HPDE6-E6E7 (cell line): Measurements from ENCODE around the gene S1PR3.
A peak's percentile ranks its signal among the peaks of the same experiment; 100 is the strongest.
"Not testable (repeated sequence)": the region's sequence is repeated elsewhere in the genome, so short reads cannot be mapped to it uniquely, and the experiment has no call there.

Experiments
- DNase-seq: peaks from one replicate; pipeline ENCODE4 v3.0.0; 2011; ENCODE audit warnings: missing footprints; ENCODE audit errors: extremely low spot score

The S1PR3 gene

DNA sequence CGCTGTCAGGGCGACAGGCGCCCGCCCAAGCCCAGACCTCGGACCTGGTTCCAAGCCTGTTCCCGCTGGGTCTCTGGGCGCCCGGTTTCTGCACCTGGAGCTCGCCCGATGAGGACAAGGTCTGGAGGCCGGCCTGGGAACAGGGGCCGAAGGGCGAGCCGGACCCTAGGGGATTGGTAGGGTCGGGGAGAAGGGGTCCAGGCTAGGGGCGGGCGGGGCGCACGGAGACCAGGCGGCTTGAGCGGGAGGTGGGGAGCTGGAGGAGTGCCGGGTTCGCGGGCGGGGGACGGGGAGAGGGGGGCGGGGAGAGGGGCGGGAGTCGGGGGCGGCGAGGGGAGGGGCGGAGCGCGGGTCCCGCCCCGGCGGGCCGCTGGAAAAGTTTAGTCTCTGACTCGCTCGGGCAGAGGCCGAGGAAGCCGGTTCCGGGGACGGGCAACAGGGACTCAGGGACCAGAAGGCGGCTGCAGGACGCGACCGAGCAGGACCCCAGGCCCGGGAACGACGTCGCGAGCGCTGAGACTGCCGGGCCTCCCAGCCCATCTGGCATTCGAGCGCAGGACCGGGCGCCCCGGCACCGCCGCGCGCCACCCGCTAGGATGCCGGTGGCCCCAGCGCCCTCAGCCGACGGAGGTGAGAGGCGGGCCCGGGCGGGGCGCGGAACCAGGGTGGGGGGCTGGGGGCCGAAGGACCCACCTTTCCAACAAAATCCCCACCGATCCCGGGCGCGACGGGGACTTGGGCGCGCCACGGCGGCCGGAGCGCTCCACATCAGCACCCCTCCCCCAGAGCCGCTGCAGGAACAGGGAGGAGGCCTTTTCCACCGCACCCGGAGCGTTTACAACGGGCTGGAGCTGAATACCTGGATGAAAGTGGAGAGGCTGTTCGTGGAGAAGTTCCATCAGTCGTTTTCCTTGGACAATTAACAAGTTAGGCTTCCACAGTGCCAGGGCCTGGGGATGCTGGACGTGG, at the start of gene S1PR3:
TSS of gene S1PR3 (plus strand) at position 403 of the 969 bp plus-strand sequence. CDS start 9,733 bp downstream, outside the sequence.
- DNase-seq = peak; percentile 38

DNA sequence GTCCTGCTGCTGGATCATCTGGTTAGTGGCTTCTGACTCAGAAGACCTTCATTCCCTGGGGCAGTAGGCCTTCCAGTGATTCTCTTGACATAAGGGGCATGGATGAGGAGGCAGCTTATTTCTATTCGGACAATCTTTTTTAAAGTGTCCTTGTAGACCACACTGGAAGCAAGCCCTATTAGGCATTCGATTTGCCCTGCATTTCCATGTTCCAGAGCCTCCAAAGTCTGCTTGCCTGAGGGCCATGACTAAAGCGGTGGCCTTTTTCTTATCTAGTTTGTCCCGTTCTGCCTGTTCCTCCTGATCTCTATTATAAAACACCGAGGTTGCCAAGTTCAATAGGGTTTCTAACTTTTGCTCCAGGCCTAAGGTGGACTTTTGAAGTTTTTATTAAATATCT, 49.7 kb upstream of the S1PR3 start:
- not testable (repeated sequence) for DNase-seq

DNA sequence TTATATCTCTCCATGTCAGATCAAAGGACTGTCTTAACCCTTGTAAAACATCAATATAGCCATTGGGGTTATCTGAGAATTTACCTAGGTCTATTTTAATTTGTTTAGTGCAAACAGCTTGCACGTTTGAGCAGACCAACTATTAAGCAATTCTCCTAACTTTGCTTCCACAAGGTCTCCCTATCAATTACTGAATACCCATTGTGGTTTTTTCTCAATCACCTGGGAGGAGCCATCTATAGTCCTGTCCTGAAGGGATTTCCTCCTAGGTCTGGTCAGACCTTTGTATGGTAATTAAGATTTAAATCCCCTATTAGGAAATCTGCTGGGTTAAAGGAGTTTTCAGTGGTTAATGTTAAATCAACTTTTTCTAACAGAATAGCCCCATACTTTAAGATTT, 48.9 kb upstream of the S1PR3 start:
- no peak for DNase-seq

DNA sequence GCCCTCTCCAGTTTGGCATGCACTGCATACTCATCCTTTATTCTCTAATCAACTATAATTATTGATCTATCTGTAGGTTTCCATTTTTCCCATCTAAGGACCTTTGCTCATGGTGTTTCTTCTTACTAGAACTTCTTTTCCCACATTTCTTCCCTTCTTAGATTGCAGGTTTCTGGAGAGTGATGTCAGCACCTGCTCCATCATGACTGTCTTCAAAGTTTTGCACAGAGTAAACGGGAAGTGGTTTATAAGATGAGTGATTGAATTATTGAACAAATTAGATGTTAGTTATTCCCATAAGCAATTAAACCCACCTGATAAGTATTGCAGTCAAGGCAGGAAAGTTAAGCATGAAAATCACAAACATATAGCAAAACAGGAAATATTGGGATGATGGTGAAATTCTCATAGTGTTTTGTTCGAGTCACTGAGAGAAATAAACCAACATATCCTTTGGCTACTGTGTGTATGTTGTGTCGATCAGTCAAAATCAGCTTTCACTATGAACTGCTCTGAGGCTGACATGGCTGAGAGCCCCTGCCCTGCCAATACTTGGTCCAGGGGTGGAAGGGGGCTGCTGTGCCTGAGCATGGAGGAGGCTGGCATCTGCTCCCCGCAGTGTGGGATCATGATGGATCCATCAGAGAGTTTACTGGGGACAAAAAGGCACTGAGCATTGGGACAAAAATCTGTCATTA, 45.5 kb upstream of the S1PR3 start:
- DNase-seq = no peak

DNA sequence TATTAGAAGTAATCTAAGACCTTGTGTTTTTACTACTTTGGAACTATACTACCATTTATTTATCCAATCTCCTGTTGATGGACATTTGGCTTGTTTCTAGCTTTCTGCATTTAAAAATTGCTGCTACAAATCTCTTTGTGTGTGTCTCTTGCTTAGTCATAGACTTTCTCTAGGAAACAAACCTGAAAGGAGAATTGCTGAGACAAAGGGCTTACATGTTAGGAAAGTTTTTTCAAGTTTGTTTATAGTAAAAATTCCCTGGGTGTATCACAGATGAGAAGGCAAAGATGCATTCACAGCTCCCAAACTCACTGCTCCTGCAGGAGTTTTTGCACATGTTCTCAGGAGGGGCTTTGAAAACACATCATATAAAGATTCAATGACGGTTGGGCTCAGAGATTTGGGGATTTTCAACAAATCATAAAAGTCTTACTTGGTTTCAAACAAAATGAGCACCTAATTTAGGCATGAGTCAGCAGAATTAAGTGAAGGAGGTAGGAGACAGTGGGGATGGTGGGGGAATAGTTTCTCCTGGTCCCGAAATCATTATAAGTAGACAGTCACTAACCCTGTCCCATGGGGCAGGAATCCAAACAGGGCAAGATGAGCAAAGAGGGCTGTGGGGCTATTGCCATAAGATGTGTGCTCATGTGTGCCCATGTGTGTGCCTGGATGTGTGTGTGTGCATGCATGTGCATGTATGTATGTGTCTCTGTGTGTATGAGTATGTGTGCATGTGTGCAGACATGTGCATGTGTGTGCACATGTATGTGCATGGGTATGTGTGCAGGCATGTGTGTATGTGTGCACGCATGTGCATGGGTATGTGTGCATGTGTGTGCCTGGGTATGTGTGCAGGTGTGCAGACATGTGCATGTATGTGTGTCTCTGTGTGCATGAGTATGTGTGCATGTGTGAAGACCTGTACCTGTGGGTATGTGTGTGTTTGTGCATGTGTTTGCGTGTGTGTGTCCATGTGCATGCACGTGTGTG, 43.4 kb upstream of the S1PR3 start:
- DNase-seq = no peak

DNA sequence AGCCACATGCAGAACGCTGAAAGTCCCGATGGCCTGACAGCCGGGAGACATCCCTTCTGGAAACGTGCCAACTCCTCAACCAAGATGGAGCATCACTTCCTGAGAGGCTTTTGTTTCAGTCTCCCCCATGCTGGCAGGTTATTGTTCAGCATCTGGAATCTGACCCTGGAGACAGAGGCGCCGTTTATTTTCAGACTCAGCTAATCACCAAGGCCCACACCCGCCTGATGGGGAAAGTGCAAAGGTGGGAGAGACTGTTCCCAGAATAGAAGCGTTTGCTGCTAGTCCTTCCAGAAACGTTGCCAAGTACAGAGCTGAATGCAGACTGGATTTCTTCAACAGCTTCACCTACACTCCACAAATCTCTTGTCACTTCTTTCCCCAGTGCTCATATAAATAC, 41.8 kb upstream of the S1PR3 start:
- no peak for DNase-seq

DNA sequence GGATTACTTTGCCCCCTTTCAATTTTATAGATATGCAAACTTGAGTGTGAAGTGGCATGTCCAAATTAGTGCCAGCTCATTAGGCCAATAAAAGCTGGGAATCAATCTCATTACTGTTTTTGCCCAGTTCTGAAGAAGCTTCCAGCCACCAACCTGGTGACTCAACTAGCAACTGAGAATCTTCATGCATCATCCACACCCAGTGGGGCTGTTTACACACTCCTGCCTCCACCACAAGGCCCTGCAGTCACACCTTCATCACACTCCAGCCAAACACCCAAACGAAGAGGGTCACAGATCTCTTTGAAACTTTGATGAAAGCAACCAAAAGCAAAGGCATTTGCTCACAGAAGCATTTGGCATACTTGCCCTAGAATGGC, 41.3 kb upstream of the S1PR3 start:
- no peak for DNase-seq

DNA sequence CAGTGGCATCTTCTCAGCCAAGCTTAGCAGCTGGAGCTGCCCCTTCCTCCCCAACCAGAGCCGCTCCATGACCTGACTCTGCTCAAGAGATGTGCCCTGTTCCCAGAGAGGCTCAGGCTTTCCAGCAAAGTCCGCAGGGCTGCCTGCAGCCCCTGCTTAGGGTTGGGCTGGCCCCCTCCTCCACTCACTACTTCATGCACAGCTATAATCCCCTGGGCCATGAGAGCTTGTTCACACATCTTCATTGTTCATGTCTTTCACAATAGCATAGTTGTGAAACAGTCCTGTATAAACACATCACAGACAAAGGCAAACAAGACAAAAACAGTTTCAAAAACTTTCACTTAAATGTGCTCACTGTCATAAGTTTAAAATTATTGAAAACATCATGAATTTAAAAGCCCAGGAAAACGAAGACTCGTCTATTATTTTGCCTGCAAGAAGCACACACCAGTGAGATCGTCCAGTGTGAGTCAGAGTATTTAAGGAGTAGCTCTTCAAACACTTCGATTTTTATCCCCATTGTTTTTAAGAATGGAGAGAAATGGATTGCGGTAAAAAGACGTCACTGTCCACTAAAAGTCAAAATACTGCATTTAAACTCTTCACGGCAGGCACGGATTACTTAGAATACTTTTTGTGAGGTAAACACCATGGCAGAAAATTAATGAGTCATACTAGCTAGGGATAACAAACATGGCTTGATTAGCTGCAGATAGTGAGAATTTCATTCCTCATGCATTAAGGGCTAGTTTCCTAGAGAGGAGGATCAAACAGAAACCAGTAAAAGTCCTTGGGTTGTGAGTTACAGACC, 40.7 kb upstream of the S1PR3 start:
- DNase-seq = no peak

DNA sequence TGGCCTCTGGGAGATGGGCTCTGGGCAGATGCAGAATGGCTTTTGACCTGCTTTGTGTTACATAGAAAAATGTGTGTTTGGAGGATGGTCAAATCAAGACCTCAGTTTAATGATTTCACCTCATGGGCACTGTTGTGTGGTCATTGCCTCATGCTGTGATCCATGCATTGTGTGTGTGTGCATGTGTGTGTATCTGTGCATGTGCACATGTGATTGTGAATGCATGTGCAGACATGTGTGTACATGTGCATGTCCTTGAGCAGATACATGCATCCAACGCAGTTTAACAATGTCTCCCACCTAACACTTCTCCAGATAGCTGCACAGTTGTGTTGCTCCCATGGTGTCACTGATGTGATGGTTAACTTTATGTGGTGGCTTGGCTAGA, 40.1 kb upstream of the S1PR3 start:
- DNase-seq = no peak

DNA sequence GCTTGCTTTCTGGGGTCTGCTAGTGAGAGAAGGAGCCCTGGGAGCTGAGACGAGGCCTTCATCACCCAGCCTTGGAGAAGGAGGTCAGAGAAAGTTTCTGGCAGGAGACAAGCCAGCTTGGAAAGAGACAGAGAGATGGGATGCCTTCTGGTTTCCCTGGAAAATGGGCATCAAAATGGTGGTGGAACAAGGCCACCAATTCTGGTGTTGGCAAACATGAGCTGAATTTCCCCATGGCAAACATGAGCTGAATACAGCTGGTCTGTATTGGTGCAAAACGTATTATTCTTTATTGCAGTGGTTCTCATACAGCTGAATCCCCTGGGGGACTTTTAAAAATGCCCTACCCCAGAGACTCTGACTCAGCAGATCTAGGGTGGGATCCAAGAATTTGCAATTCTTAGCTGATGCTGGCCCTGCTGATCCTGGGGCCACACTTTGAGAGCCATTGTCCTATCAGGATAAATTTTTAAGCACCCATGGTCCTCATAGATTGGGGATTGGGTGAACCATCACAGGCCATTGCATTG, 39.1 kb upstream of the S1PR3 start:
- no peak for DNase-seq

DNA sequence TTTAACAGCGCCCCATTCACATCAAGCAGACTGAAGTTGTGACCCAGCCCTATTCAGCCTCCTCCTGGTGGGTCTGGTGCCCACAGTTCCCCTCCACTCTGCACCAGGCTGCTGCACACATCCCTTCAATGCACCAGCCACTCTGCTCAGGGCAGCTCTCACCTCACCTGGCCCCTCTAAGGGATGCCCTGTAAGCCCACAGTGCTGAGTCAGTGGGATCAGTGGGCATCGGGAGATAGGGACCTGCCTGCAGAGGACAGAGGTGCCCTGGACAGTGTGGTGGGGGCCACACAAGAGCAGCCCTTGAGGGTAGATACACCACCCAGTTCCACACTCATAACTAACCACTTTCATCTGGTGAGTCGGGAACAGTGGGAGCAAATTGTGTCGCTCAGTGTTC, 38.3 kb upstream of the S1PR3 start:
- DNase-seq = no peak

DNA sequence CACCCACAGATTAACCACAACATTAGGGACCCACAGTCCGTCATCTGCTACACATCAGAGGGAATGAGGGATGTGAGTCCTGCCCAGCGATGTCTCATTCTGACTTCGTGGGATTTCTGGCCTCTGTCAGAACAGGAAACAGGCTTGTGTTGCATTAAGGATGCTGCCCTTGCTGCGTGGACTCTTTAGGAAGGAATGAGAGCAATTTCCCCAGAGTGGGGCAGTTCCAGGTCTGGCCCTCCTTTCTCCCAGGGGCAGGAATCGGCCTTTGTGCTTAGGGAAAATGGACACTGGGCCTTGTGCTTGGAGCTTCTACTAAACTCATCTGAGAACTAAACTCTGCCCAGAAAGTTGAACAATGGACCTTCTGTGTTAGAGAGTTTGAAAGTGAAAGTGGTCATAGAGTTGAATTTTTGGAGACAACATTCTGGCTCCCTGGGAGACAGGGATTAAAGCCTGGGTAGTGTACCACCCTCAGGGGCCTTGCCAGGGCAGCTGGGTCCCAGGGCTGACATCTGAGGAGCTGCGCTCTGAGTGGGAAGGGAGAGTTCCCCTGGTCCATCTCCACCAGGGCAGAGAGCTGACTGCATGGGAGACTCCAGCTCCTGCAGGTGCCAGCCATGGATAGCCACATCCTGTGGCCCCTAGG, 37.8 kb upstream of the S1PR3 start:
- DNase-seq = no peak

DNA sequence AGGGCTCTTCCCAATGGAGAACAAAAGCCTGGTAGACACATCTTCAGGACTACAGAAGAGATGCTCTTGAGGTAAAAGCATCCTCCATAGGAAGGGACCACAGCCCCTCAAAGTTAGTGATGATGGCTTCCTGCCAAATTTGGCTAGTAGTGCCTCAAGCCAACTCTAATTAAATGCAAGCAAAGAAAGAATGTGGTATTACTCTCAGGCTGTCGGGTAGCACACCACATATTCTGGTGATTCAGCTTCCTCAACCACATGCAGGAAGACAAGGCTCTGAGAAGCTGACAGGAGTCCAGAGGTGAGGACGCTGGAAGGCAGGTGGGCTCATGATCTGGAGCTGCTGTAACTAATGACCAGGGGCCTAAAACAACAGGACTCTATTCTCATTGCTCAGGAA, 37.2 kb upstream of the S1PR3 start:
- DNase-seq = no peak

DNA sequence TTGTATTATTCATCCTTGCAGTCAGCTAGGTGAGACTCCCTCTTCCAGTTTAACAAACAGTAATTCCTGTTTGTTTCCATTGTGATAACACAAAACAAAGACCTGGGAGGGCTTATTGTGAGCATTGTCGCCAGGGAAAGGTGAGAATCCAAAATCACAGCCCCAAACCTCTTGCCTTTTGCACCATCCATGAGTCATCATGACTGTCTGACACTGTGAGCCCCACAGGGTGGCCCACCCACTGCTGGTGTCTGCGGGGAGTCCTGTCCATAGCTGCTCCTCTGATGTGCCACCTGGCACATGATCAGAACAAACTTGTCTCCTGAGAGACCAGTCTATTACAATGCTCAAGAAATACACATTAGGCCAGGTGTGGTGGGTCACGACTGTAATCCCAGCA, 33.7 kb upstream of the S1PR3 start:
- no peak for DNase-seq

DNA sequence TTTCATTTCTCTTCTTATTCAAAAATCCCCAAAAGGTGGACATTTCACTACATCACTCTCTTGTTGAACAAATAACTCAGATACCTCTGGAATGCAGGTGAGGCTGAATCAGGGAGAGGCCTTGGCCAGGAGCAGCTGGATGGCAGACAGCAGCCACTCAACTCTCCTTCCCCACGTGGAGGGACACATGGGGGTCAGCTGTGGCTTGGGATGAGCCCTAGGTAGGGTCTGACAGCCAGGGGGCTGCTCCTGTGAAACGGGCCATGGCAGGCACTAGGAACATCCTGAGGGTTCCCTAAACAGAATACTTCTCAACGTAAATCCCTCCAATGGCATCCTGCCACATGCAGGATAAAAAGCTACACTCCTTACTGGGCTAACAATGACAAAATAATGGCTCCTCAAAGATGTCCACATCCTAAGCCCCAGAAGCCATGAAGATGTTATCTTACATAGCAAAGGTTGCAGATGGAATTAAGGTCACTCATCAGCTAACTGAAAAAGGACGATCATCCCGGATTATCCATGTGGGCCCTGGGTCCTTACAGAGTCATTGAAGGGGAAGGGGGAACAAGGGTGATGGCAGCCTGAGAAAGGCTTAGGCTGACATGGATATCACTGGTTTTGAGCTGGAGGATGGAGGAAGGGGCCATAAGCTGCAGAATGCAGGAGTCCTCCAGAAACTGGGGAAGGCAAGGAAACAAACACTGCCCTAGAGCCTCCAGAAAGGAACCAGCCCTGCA, 31.4 kb upstream of the S1PR3 start:
- DNase-seq = no peak

DNA sequence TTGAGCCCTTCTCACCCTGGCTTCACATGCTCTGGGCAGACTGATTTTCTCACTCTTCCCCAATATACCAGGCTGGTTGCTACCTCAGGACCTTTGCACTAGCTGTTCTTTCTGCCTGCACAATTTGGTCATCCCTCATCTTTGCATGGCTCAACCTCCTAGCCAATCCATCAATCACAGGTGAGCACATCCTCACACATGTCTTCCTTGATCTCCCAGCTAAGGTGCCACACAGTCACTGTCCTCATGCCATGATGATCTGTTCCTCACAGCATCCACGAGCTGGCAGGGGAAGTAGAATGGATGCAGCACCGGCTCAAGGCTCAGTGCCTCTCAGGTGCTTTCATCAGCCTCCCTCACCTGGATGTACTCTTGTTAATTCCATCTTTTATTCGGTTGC, 30.6 kb upstream of the S1PR3 start:
- no peak for DNase-seq

DNA sequence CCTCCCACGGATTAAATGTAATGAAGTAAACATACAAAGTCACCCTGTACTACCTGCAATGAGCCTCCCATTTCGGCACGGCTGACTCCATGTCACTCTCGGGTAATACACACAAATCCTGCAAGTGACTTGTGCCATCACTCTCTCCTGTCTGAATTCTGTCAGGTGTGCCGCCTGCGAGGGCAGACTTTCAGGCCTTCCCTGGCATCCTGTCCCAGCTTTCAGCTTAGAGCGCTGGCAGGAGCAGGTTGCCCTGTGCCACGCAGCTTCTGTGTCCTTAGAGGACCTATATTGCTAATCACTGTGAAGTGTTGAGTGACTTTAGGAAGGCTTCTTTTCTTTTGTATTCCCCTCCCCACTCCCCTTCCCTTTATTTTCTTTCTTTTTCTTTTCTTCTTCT, 25.8 kb upstream of the S1PR3 start:
- no peak for DNase-seq

DNA sequence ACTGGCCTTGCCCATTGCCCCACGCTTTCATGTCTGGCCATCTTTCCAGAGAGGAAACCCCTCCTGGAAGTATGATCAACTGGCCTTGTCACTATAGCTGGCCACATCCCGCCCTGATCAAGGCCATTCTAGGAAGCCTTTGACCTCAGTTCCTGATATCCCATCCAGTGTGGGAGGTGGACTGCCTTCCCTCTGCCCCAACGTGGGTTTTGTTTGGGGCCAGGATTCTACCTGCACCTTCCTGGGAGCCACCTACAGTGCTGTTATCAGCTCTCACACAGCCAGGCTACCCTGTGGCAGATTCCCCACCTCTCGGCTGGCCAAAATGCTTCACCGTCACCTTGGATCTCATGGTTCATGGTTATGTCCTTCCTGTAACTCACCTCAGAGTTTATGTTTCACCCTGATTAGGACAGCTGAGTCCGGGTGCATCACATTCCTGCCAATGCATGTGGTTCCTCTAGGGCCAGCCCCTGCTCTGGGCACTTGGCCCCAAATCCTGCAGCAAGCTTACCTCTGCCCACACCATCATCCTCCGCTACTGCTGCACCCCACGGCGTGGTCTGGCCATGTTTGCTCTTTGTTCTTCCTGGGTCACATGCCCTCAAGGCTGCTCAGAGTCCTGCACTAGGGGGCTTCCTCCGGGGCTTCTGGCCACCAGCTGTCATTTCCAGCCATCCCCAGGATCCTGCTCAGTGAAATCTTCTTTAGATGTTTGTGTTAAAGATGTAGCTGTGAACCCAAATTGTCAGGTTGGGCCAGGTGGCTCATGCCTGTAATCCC, 24.2 kb upstream of the S1PR3 start:
- no peak for DNase-seq

DNA sequence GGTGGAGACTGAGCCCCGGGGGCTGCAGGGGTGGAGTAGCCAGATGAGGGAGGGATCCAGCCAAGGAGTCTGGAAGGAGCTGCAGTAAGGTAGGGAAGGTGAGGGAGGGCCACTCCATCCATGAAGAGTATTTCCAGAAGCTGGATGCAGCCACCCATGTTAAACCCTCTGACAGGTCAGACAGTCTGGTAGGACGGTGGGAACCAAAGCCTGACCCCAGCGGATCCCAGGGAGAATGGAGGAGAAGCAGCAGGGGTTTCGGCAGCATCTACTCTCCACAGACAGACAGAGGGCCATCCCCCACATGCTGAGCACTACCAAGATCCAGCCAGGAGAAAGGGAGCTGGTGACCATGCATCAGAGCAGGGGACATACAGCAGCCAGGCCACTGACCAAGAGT, 22.5 kb upstream of the S1PR3 start:
- DNase-seq = no peak
